A673 (cell line): Measurements from ENCODE around the gene ABTB1. TPM values are rescaled to one million over a fixed set of nuclear protein-coding genes. Genes with fewer than 3 reads are reported as not detected.

Source experiments
- BruUV-seq: library from RNA; stranded (reverse); fragments of 400-500 nt; replicated peaks from 2 replicates; lab custom pipeline; 2021; lab: Mats Ljungman, UMichigan
- CTCF ChIA-PET: fragments of 300-600 bp; sonication (Branson Sonifier 250); formaldehyde crosslinking; loops from one replicate; lab custom pipeline; 2022; ENCODE audit warnings: antibody characterized with exemption; lab: Charles Lee
- POLR2A ChIA-PET: fragments of 300-600 bp; sonication (Branson Sonifier 250); formaldehyde crosslinking; loops from one replicate; lab custom pipeline; 2022; ENCODE audit warnings: antibody characterized with exemption; ENCODE audit not compliant: low non-redundant PET; lab: Charles Lee
- DNase-seq: peaks from one replicate; pipeline ENCODE4 v3.0.0-alpha.2; 2015; ENCODE audit warnings: low spot score
- H3K27ac ChIP-seq: fragments of 200-600 bp; sonication (generic); 2 replicates; pipeline ENCODE4 v1.5.1; 2016; ENCODE audit warnings: mixed run types, low read depth, mild to moderate bottlenecking, mixed read lengths, antibody characterized with exemption, low read length; ENCODE audit not compliant: poor library complexity, severe bottlenecking
- H3K27me3 ChIP-seq: fragments of 200-600 bp; sonication (generic); replicated peaks from 2 replicates; pipeline ENCODE4 v1.6.1; 2017; ENCODE audit warnings: mixed run types, low read depth, mild to moderate bottlenecking, mixed read lengths, antibody characterized with exemption, low read length; ENCODE audit not compliant: insufficient read depth, poor library complexity
- H3K36me3 ChIP-seq: fragments of 200-600 bp; sonication (generic); 2 replicates; pipeline ENCODE4 v1.6.1; 2016; ENCODE audit warnings: mixed run types, mild to moderate bottlenecking, mixed read lengths, antibody characterized with exemption, low read length; ENCODE audit not compliant: insufficient read depth, poor library complexity, severe bottlenecking
- H3K4me1 ChIP-seq: fragments of 200-600 bp; sonication (generic); 2 replicates; pipeline ENCODE4 v1.6.1; 2017; ENCODE audit warnings: mixed run types, mild to moderate bottlenecking, mixed read lengths, antibody characterized with exemption, low read length; ENCODE audit not compliant: insufficient read depth, poor library complexity, severe bottlenecking
- H3K4me3 ChIP-seq: fragments of 200-600 bp; sonication (generic); 2 replicates; pipeline ENCODE4 v1.5.1; 2016; ENCODE audit warnings: low read depth, mixed run types, mild to moderate bottlenecking, mixed read lengths, low read length; ENCODE audit not compliant: poor library complexity, severe bottlenecking
- H3K9me3 ChIP-seq: fragments of 200-600 bp; sonication (generic); 2 replicates; pipeline ENCODE4 v1.6.1; 2016; ENCODE audit warnings: mixed run types, low read depth, mild to moderate bottlenecking, mixed read lengths, antibody characterized with exemption, low read length; ENCODE audit not compliant: poor library complexity, severe bottlenecking
- EZH2 ChIP-seq: fragments of 200-600 bp; sonication (generic); IDR thresholded peaks from 2 replicates; pipeline ENCODE4 v1.6.1; 2017; ENCODE audit warnings: borderline replicate concordance, low read depth, mild to moderate bottlenecking, mixed read lengths, antibody characterized with exemption, low read length; ENCODE audit not compliant: poor library complexity, severe bottlenecking
- intact Hi-C: fragments of 100-400 bp; cut with micrococcal nuclease; formaldehyde crosslinking; loops from one replicate; pipeline ENCODE4 v1.10.0; 2022; ENCODE audit not compliant: unreplicated experiment
- total RNA-seq: library from RNA; stranded (reverse); gene quantifications from 2 replicates; pipeline ENCODE4 v1.2.3, GENCODE V29; 2021
- TF ChIP-seq, protein P1 (sequence below): fragments of 300-800, 200-600 bp; sonication (generic); conservative IDR thresholded peaks from 2 replicates; pipeline ENCODE4 v1.5.1; 2017; ENCODE audit warnings: low read depth, mild to moderate bottlenecking, antibody characterized with exemption, low read length, moderate library complexity, mixed read lengths

Gene ABTB1
- total RNA-seq, 1 experiment from 2014 or later = 2.6 TPM

DNA sequence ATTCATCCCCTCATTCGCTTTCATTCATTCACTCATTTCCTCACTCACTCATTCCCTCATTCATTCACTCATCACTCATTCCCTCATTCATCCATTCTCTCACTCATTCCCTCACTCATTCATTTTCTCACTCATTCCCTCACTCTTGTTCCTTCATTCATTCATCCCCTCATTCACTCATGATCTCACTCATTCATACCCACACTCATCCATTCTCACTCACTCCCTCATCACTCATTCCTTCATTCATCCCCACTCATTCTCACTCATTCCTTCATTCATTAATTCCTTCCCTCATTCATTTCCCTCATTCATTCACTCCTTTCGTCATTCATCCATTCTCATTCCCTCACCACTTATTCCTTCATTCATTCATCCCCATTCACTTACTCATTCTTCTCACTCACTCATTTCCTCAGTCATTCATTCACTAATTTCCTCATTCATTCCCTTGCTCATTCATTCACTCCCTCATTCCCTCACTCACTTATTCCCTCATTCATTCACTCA lies 14.5 kb downstream of the ABTB1 start:
- Histone ChIP-seq H3K4me1 (no peaks in the 10 kb centered on the region), H3K36me3 (no peaks in the 10 kb centered on the region), H3K27ac (no peak overlapping the region), H3K9me3 (no peaks in the 10 kb centered on the region), H3K4me3 (no peak overlapping the region), H3K27me3 (no peaks in the 10 kb centered on the region)
- BruUV-seq = no TSS peak
- intact Hi-C loops = no loop called here
- TF ChIP-seq, protein P1, sequence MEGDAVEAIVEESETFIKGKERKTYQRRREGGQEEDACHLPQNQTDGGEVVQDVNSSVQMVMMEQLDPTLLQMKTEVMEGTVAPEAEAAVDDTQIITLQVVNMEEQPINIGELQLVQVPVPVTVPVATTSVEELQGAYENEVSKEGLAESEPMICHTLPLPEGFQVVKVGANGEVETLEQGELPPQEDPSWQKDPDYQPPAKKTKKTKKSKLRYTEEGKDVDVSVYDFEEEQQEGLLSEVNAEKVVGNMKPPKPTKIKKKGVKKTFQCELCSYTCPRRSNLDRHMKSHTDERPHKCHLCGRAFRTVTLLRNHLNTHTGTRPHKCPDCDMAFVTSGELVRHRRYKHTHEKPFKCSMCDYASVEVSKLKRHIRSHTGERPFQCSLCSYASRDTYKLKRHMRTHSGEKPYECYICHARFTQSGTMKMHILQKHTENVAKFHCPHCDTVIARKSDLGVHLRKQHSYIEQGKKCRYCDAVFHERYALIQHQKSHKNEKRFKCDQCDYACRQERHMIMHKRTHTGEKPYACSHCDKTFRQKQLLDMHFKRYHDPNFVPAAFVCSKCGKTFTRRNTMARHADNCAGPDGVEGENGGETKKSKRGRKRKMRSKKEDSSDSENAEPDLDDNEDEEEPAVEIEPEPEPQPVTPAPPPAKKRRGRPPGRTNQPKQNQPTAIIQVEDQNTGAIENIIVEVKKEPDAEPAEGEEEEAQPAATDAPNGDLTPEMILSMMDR = no peak
- no peak for TF ChIP-seq EZH2
- POLR2A ChIA-PET = no interaction called here
- DNase-seq = no peak
- CTCF ChIA-PET = no interaction called here

DNA sequence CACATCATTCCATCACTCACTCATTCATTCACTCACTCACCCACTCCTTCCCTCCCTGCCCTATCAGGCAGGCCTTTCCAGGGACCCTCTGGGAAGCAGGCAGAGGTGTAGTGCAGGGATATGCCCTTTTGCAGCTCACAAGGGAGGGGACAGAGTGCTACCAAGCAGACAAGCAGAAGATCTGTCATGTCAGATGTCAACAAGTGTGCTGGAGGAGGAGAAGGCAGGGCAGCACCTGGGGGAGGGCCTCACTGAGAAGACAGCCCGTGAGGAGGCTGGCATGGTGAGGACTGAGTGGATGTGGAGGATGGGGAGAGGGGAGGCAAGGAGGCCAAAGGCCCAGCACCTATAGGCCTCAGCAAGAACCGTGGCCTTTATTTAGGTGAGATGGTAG lies 15.3 kb downstream of the ABTB1 start:
- Histone ChIP-seq H3K27ac (no peak overlapping the region), H3K36me3 (no peaks in the 10 kb centered on the region), H3K9me3 (no peaks in the 10 kb centered on the region), H3K4me3 (no peak overlapping the region), H3K27me3 (no peaks in the 10 kb centered on the region), H3K4me1 (no peaks in the 10 kb centered on the region)
- CTCF ChIA-PET = no interaction called here
- TF ChIP-seq, protein P1 = no peak
- no peak for TF ChIP-seq EZH2
- no peak for DNase-seq
- no TSS peak for BruUV-seq
- POLR2A ChIA-PET = interaction anchor here (0.6 kb wide), 1 partner anchor 8 kb away, joined by 4 read pairs; no protein-coding TSS in a partner anchor
- intact Hi-C loops = no loop called here

DNA sequence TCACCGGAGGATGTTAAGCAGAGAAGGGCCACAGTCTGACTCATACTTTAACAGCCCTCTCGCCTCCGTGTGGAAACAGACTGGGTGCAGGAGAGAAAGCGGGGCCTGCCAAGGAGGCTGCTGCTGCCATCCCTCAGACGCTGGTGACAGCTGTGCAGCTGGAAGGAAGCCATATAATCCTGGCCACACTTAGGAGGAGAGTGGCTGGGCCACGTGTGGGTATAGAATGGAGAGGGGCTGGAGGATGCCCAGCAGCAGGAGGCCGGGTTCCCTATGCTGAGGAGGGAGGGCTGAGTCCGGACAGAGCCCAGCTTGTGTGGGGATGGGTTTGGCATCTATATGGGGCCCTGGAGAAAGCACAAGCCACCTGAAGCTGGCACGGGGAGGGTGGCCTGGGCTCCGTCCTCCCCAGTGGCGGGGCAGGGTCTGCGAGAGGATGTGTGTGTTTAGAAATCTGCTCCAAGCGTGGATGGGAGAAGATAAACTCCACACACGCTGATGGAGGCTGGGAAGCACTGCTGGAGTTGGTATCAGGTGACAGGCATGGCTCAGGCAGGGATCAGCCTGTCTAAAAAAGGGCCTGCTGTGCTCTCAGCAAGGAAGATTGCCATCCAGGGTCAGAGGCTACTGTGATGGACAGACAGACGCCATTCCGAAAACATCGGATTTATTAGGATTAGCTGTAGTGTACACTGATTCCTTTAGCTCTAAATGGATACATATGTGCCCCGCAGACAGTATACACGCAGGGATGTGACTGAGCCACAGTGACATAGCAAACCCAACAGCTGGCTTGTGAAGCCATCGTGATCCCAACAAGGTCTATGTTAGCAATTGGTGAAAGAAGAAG lies 15.9 kb downstream of the ABTB1 start:
- Histone ChIP-seq H3K27me3 (no peaks in the 10 kb centered on the region), H3K27ac (no peak overlapping the region), H3K4me1 (no peaks in the 10 kb centered on the region), H3K4me3 (no peak overlapping the region), H3K9me3 (no peaks in the 10 kb centered on the region), H3K36me3 (no peaks in the 10 kb centered on the region)
- peak; percentile 32 for DNase-seq
- BruUV-seq = no TSS peak
- intact Hi-C loops = no loop called here
- TF ChIP-seq, protein P1 = no peak
- TF ChIP-seq EZH2 = no peak
- CTCF ChIA-PET = no interaction called here
- POLR2A ChIA-PET = interaction anchor here (0.6 kb wide), 1 partner anchor 8 kb away, joined by 4 read pairs; no protein-coding TSS in a partner anchor
